ENCODE measurements around the gene ZNRF1. TPM values are rescaled to one million over a fixed set of nuclear protein-coding genes. Genes with fewer than 3 reads are reported as not detected.
A peak's percentile ranks its signal among the peaks of the same experiment; 100 is the strongest.

ZNRF1 gene
- total RNA-seq, 1 donor from 2014 or later, result 31.3 TPM

DNA sequence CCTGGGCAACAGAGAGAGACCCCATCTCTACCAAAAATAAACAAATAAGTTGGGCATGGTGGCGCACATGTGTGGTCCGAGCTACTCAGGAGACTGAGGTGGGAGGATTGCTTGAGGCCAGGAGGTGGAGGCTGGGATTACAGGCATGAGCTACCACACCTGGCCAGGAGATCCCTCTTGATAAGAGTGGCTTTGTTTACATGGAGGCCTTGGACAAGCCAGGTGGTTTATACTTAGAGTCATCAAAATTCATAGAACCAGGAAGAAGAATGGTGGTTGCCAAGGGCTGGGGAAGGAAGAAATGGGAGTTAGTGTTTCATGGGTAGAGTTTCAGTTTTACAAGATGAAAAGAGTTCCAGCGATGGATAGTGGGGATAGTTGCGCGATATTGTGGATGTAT, 140.7 kb downstream of the ZNRF1 start:
- TF ChIP-seq, protein P1, sequence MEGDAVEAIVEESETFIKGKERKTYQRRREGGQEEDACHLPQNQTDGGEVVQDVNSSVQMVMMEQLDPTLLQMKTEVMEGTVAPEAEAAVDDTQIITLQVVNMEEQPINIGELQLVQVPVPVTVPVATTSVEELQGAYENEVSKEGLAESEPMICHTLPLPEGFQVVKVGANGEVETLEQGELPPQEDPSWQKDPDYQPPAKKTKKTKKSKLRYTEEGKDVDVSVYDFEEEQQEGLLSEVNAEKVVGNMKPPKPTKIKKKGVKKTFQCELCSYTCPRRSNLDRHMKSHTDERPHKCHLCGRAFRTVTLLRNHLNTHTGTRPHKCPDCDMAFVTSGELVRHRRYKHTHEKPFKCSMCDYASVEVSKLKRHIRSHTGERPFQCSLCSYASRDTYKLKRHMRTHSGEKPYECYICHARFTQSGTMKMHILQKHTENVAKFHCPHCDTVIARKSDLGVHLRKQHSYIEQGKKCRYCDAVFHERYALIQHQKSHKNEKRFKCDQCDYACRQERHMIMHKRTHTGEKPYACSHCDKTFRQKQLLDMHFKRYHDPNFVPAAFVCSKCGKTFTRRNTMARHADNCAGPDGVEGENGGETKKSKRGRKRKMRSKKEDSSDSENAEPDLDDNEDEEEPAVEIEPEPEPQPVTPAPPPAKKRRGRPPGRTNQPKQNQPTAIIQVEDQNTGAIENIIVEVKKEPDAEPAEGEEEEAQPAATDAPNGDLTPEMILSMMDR (IDR thresholded peaks at IDR 0.05; ENCODE audit: insufficient read depth, low read length, poor library complexity, severe bottlenecking), result no peak
- Histone ChIP-seq H3K4me3 (ENCODE audit: low read depth, low read length) (no peak overlapping the region), H3K36me3 (ENCODE audit: control insufficient read depth, insufficient read depth, low read length) (no peaks in the 10 kb centered on the region), H3K27me3 (ENCODE audit: control insufficient read depth, insufficient read depth, low read length) (no peaks in the 10 kb centered on the region)
- DNase-seq (ENCODE audit: low read depth), result no peak

DNA sequence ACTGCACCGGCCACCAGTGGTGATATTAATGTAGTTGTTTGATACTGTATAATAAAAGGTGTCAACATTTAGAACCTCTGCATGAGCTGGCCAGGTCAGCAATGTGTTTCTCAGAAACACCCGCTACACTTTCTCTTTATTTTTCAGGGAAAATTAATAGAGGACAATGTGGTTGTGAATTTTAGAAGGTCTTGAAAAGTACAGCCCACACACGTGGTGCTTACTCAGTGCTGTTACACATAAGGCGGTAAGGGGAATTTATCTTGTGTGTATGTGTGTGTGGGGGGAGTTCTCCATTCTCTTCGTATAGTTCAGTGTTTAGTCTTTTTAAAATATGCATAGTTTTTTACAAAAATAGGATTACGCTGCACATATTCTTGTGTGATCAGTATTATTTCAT, 145.1 kb downstream of the ZNRF1 start:
- TF ChIP-seq, protein P1 (IDR thresholded peaks at IDR 0.05; ENCODE audit: insufficient read depth, low read length, poor library complexity, severe bottlenecking), result no peak

DNA sequence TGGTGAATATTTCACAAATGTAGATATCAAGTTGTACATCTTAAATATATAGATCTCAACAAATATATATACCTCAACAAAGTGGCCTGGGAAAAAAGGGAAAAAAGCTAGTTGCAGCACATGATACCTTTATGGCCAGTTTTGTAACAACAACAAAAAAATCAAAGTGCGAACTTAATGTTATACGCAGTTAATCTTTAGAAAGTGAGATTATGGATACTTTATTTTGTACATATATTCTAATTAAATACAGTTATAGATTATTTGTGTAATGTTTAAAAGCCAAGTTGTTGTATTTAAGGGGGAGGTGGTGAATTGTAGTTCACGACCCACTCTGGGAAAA, 149.1 kb downstream of the ZNRF1 start:
- Histone ChIP-seq H3K27me3 (ENCODE audit: control insufficient read depth, insufficient read depth, low read length) (no peaks in the 10 kb centered on the region), H3K36me3 (ENCODE audit: control insufficient read depth, insufficient read depth, low read length) (no peaks in the 10 kb centered on the region), H3K4me3 (ENCODE audit: low read depth, low read length) (peak overlapping the region; percentile 2)
- TF ChIP-seq, protein P1 (IDR thresholded peaks at IDR 0.05; ENCODE audit: insufficient read depth, low read length, poor library complexity, severe bottlenecking), result no peak
- DNase-seq (ENCODE audit: low read depth), result no peak

More for the DNA sequence above, 145.1 kb downstream of the ZNRF1 start:
- no peaks in the 10 kb centered on the region for H3K36me3 ChIP-seq (ENCODE audit: control insufficient read depth, insufficient read depth, low read length)
- DNase-seq (ENCODE audit: low read depth), result no peak
- H3K27me3 ChIP-seq (ENCODE audit: control insufficient read depth, insufficient read depth, low read length), result no peaks in the 10 kb centered on the region
- H3K4me3 ChIP-seq (ENCODE audit: low read depth, low read length), result no peak overlapping the region

DNA sequence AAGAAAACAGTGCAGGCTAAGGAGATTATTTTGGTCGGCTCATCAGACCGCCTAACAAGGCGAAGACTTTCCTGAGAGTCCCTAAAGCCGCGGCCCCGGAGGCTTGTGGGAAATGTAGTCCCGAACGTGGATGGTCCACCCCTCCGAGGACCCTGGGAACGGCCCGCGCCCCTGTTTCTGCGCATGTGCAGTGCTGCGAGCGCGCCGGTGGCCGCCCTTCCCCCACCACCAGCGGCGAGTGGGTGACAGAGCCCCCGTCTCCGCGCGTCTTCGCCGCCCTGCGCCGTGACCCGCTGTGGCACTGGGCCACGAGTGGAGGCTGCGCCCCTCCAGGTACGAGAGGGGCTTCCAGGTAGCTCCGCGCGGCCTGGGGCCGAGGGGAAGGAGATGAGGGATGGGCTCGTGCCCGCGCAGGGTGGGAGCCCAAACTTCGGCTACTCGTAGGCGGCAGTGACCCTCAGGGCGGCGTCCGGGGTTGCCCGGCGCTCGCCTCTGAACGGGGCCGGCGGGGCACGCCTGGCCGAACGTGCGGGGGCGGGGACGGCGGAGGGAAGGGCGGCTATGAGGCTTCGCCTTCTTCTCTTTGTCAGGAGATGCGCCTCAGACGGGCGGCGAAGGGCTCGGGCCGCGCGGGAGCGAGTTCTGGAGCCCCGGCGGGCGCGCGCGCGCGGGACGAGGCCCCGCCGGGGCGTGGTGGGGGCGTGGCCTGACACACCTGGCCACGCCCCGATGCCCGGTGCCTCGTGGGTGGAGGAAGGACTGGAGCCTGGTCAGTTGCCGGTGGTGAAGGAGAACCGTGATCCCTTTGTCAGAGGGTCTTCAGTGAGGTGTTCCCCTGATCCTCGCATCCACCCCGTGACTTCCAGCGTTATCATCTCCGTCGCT, 149.7 kb downstream of the ZNRF1 start, which contains the start of gene ZFP1:
ZFP1 (plus strand) TSS at position 214 of the 885 bp plus-strand sequence. CDS start 4,428 bp downstream, outside the sequence.
- Histone ChIP-seq H3K27me3 (ENCODE audit: control insufficient read depth, insufficient read depth, low read length) (no peaks in the 10 kb centered on the region), H3K36me3 (ENCODE audit: control insufficient read depth, insufficient read depth, low read length) (peaks cover under 1% of the 10 kb centered on the region), H3K4me3 (ENCODE audit: low read depth, low read length) (peak within 1 kb of the TSS; percentile 90)
- TF ChIP-seq, protein P1 (IDR thresholded peaks at IDR 0.05; ENCODE audit: insufficient read depth, low read length, poor library complexity, severe bottlenecking), result no peak
- DNase-seq (ENCODE audit: low read depth), result peak; percentile 44

DNA sequence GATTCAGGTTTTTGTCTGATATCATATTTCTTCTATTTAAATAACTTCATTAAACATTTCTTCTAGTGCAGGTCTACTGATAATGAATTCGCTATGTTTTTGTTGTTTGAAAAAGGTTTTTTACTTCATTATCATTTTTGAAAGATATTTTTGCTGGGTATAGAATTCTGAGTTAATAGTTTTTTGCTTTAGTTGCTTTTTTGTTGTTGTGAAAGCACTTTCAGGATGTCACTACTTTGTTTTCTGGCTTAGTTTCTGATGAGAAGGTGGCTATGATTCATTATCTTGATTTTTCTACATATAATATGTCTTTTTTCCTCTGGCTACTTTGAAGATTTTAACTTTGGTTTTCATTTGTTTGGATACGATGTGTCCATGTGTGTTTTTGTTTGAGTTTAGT, 153.0 kb downstream of the ZNRF1 start:
- no peak overlapping the region for H3K4me3 ChIP-seq (ENCODE audit: low read depth, low read length)
- peaks cover 1% of the 10 kb centered on the region for H3K36me3 ChIP-seq (ENCODE audit: control insufficient read depth, insufficient read depth, low read length)
- no peak for DNase-seq (ENCODE audit: low read depth)
- TF ChIP-seq, protein P1 (IDR thresholded peaks at IDR 0.05; ENCODE audit: insufficient read depth, low read length, poor library complexity, severe bottlenecking), result no peak
- no peaks in the 10 kb centered on the region for H3K27me3 ChIP-seq (ENCODE audit: control insufficient read depth, insufficient read depth, low read length)

All from kidney epithelial cell (primary cell).